Islet of Langerhans (tissue), 1 donor: ENCODE results near the gene NPAS1.

Source experiments
- FAIRE-seq: peaks from one replicate; lab custom pipeline; 2011; peaks lifted over from hg19 to GRCh38; lab: Jason Lieb, UNC

Gene NPAS1

GRCh38 chr19:47019431-47020041 lies at the start of gene NPAS1:
Gene NPAS1 (plus strand): TSS chr19:47019837. CDS start chr19:47021048, 1,211 bp downstream.
- FAIRE-seq: no peak

GRCh38 chr19:46970815-46971214 lies 48.8 kb upstream of the NPAS1 start:
- FAIRE-seq: no peak

GRCh38 chr19:46972311-46972710 lies 47.3 kb upstream of the NPAS1 start:
- FAIRE-seq: no peak

- FAIRE-seq: no peak
Observed at GRCh38 chr19:46974181-46974580, 45.5 kb upstream of the NPAS1 start.

GRCh38 chr19:46975011-46975924 lies 44.4 kb upstream of the NPAS1 start:
- no peak for FAIRE-seq

GRCh38 chr19:46975925-46976782 lies 43.5 kb upstream of the NPAS1 start:
- no peak for FAIRE-seq

- FAIRE-seq: no peak
Observed at GRCh38 chr19:46976845-46977320, 42.8 kb upstream of the NPAS1 start.

GRCh38 chr19:46977548-46977947 lies 42.1 kb upstream of the NPAS1 start:
- no peak for FAIRE-seq

- FAIRE-seq: no peak
Observed at GRCh38 chr19:46978171-46978869, 41.3 kb upstream of the NPAS1 start.

- FAIRE-seq: no peak
Observed at GRCh38 chr19:46979126-46980105, 40.2 kb upstream of the NPAS1 start.

GRCh38 chr19:46980761-46981160 lies 38.9 kb upstream of the NPAS1 start:
- FAIRE-seq: no peak

GRCh38 chr19:46981286-46981945 lies 38.2 kb upstream of the NPAS1 start:
- no peak for FAIRE-seq

- FAIRE-seq: no peak
Observed at GRCh38 chr19:46983097-46983496, 36.5 kb upstream of the NPAS1 start.

- FAIRE-seq: peak; percentile 99
Observed at GRCh38 chr19:46984077-46985010, 35.3 kb upstream of the NPAS1 start.

- FAIRE-seq: no peak
Observed at GRCh38 chr19:46985542-46986415, 33.9 kb upstream of the NPAS1 start.

- no peak for FAIRE-seq
Observed at GRCh38 chr19:46988614-46989230, 30.9 kb upstream of the NPAS1 start.

GRCh38 chr19:46990991-46991676 lies 28.5 kb upstream of the NPAS1 start:
- FAIRE-seq: peak; percentile 69
